DOHH2 (cell line): Measurements from ENCODE around the gene ZNF19.

Source experiments
- H3F3A ChIP-seq: fragments of 200-600 bp; sonication (generic), shearing (Covaris generic); 2 replicates; pipeline ENCODE4 v1.6.0; 2016; ENCODE audit warnings: antibody characterized with exemption, mild to moderate bottlenecking; ENCODE audit not compliant: control insufficient read depth, insufficient read depth
- H3K27ac ChIP-seq: fragments of 200-600 bp; sonication (generic); 2 replicates; pipeline ENCODE4 v1.5.1; 2014; ENCODE audit warnings: low read depth, mild to moderate bottlenecking, low read length, moderate library complexity
- H3K27me3 ChIP-seq: fragments of 200-600 bp; sonication (generic); 2 replicates; pipeline ENCODE4 v1.6.1; 2014; ENCODE audit warnings: mild to moderate bottlenecking, low read length, mixed read lengths; ENCODE audit not compliant: control insufficient read depth
- H3K36me3 ChIP-seq: fragments of 200-600 bp; sonication (generic); 2 replicates; pipeline ENCODE4 v1.6.1; 2014; ENCODE audit warnings: mild to moderate bottlenecking, low read length, moderate library complexity, mixed read lengths; ENCODE audit not compliant: control insufficient read depth
- H3K4me1 ChIP-seq: fragments of 200-600 bp; sonication (generic); 2 replicates; pipeline ENCODE4 v1.6.1; 2014; ENCODE audit warnings: mild to moderate bottlenecking, low read length, mixed read lengths; ENCODE audit not compliant: control insufficient read depth
- H3K4me2 ChIP-seq: fragments of 200-600 bp; sonication (generic); 2 replicates; pipeline ENCODE4 v1.6.0; 2014; ENCODE audit warnings: mild to moderate bottlenecking, low read length, moderate library complexity
- H3K4me3 ChIP-seq: fragments of 200-600 bp; sonication (generic); 2 replicates; pipeline ENCODE4 v1.5.1; 2014; ENCODE audit warnings: mild to moderate bottlenecking, low read length, mixed read lengths
- H3K79me2 ChIP-seq: fragments of 200-600 bp; sonication (generic); 2 replicates; pipeline ENCODE4 v1.6.1; 2014; ENCODE audit warnings: mild to moderate bottlenecking, low read length, mixed read lengths; ENCODE audit not compliant: control insufficient read depth
- H3K9me2 ChIP-seq: fragments of 200-600 bp; sonication (generic); replicated peaks from 2 replicates; pipeline ENCODE4 v1.6.1; 2014; ENCODE audit warnings: mild to moderate bottlenecking, low read length, mixed read lengths; ENCODE audit not compliant: control insufficient read depth
- H3K9me3 ChIP-seq: fragments of 200-600 bp; sonication (generic); 2 replicates; pipeline ENCODE4 v1.6.1; 2014; ENCODE audit warnings: antibody characterized with exemption, low read length, mixed read lengths; ENCODE audit not compliant: control insufficient read depth, insufficient read depth
- H4K20me1 ChIP-seq: fragments of 200-600 bp; sonication (generic); 2 replicates; pipeline ENCODE4 v1.6.0; 2014; ENCODE audit warnings: low read depth, mild to moderate bottlenecking, antibody characterized with exemption, low read length, moderate library complexity; ENCODE audit not compliant: control insufficient read depth, insufficient read depth
- CTCF ChIP-seq: fragments of 200-600 bp; sonication (generic); IDR thresholded peaks from one replicate; pipeline ENCODE4 v1.5.1; 2014; ENCODE audit warnings: antibody characterized with exemption, mild to moderate bottlenecking, low read depth, low read length; ENCODE audit not compliant: poor library complexity, severe bottlenecking
- EZH2phosphoT487 ChIP-seq: fragments of 200-600 bp; sonication (generic); IDR thresholded peaks from 2 replicates; pipeline ENCODE4 v1.6.1; 2017; ENCODE audit warnings: borderline replicate concordance, mild to moderate bottlenecking, antibody characterized with exemption, low read length, moderate library complexity, mixed read lengths

Gene ZNF19

DNA sequence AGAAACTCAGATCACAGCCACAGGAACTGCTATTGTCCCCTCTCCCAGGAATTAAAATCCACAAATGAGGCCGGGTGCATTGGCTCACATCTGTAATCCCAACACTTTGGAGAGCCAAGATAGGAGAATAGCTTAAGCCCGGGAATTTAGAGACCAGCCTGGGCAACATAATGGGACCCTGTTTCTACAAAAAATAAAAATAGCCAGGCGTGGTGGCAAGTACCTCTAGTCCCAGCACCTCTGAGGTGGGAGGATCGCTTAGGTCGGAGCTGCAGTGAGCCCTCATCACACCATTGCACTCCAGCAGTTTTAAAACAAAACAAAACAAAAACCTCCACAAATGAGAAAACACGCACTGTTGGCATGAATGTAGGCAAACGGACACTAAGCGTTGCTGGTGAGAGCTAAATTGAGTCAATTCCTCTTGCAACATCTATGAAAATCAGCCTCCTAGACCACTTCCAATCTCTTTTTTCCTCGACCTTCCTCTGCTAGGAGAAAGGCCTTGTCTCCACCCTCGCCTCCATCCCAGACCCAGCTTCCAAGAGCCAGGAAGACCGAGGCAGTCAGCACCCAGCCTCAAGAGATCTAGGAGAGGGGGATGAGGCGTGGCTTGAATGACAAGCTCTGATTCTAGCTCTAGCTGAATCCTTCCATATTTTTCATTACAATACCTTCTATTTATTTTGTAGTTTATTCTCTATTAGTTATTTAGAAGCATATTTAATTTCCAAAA, 62.1 kb downstream of the ZNF19 start:
- Histone ChIP-seq H3K36me3 (no peaks in the 10 kb centered on the region), H3K27ac (no peak overlapping the region), H3K79me2 (no peaks in the 10 kb centered on the region), H3K4me1 (no peaks in the 10 kb centered on the region), H3K9me2 (no peaks in the 10 kb centered on the region), H3K4me3 (no peak overlapping the region), H3F3A (no peaks in the 10 kb centered on the region), H3K9me3 (peaks cover 5% of the 10 kb centered on the region; the same call in 1 of the 2 replicates), H4K20me1 (no peaks in the 10 kb centered on the region), H3K4me2 (no peak overlapping the region), H3K27me3 (no peaks in the 10 kb centered on the region)
- TF ChIP-seq CTCF: no peak
- TF ChIP-seq EZH2phosphoT487: no peak

GRCh38 chr16:71426069-71426879, 62.9 kb downstream of the ZNF19 start:
- no peaks in the 10 kb centered on the region for H3K27me3 ChIP-seq
- no peaks in the 10 kb centered on the region for H3K4me1 ChIP-seq
- no peak overlapping the region for H3K27ac ChIP-seq
- no peaks in the 10 kb centered on the region for H4K20me1 ChIP-seq
- H3K9me3 ChIP-seq: peaks cover 5% of the 10 kb centered on the region; the same call in 1 of the 2 replicates
- no peaks in the 10 kb centered on the region for H3F3A ChIP-seq
- no peaks in the 10 kb centered on the region for H3K79me2 ChIP-seq
- H3K9me2 ChIP-seq: no peaks in the 10 kb centered on the region
- no peak overlapping the region for H3K4me3 ChIP-seq
- no peak for TF ChIP-seq EZH2phosphoT487
- TF ChIP-seq CTCF: no peak
- no peaks in the 10 kb centered on the region for H3K36me3 ChIP-seq
- no peak overlapping the region for H3K4me2 ChIP-seq

GRCh38 chr16:71425746-71426068, 63.4 kb downstream of the ZNF19 start:
- Histone ChIP-seq H4K20me1 (no peaks in the 10 kb centered on the region), H3K36me3 (no peaks in the 10 kb centered on the region), H3K27me3 (no peaks in the 10 kb centered on the region), H3K27ac (no peak overlapping the region), H3F3A (no peaks in the 10 kb centered on the region), H3K4me3 (no peak overlapping the region), H3K4me1 (no peaks in the 10 kb centered on the region), H3K9me2 (no peaks in the 10 kb centered on the region), H3K9me3 (peaks cover 5% of the 10 kb centered on the region; the same call in 1 of the 2 replicates), H3K4me2 (no peak overlapping the region), H3K79me2 (no peaks in the 10 kb centered on the region)
- TF ChIP-seq CTCF (no peak), EZH2phosphoT487 (no peak)
